HG03108 (cell line): ENCODE measurements around the gene RAB1B.
"Not testable (repeated sequence)": the region's sequence is repeated elsewhere in the genome, so short reads cannot be mapped to it uniquely, and the experiment has no call there.

Source experiments
- ATAC-seq: cut with Tn5 transposase; IDR thresholded peaks from one replicate; pipeline ENCODE4 v1.9.1; 2021; ENCODE audit warnings: moderate library complexity; ENCODE audit not compliant: unreplicated experiment

RAB1B gene

DNA sequence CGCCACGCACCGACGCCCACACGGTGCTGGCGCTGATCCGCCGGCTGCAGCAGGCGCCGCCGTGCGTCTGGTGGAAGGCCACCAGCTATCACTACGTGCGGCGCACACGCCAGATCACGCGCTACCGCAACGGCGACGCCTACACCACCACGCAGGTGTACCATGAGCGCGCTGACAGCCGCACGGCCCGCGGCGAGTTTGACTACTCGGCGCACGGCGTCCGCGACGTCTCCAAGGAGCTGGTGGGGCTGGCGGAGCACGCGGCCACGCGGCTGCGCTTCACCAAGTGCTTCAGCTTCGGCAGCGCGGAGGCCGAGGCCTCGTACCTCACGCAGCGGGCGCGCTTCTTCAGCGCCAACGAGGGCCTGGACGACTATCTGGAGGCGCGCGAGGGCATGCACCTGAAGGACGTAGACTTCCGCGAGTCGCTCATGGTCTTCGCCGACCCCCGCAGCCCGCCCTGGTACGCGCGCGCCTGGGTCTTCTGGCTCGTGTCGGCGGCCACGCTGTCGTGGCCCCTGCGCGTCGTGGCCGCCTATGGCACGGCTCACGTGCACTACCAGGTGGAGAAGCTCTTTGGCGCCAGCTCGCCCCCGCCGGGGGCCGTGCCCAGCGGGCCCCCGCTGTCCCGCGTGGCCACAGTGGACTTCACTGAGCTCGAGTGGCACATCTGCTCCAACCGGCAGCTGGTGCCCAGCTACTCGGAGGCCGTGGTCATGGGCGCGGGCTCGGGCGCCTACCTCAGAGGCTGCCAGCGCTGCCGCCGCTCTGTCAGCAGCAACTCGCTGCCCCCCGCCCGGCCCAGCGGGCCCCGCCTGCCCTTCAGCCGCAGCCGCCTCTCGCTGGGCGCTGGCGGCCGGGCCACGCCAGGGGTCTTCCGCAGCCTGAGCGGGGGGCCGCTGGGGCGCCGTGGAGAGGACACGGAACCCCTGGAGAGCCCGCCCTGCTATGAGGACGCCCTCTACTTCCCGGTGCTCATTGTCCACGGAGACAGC is 26.5 kb downstream of the RAB1B start:
- ATAC-seq: no peak

GRCh38 chr11:66297610-66298009 is 29.2 kb downstream of the RAB1B start:
- no peak for ATAC-seq

DNA sequence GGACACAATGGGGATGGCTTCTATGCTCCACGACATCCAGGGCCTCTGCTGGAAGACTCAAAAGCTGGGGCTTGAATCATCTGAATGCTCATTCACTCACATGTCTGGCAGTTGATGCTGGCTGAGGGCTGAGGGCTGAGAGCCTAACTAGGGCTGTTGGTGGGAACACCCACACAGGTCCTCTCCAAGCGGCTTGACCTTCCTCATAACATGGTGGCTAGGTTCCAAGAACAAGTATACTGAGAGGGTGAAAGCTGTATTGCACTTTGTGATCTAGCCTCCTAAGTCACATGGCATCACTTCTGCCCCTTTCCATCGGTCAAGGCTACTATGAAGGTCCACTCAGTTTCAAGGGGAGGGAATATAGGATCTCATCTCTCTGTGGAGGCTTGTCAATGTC is 30.7 kb downstream of the RAB1B start:
- ATAC-seq: no peak

DNA sequence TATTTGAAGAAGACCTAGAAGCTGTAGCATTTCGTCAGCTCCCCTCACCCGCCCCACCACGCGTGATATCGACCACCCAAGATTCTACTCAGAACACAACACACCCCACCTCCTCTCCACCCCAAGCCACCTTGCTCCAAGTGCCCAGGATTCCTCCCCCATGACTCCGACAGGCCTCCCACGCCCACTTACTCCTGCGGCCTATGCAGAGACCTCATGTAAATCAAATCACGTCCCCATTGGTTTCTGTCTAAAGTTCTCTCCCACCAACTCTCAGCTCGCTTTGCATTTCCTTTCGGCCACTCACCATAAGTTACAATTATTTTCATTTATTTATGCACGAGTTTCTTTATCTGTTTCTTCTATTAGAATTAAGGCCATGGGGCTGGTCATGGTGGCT is 34.2 kb downstream of the RAB1B start:
- ATAC-seq: no peak

- no peak for ATAC-seq
These were observed 41.0 kb downstream of the RAB1B start for GRCh38 chr11:66309475-66309874.

DNA sequence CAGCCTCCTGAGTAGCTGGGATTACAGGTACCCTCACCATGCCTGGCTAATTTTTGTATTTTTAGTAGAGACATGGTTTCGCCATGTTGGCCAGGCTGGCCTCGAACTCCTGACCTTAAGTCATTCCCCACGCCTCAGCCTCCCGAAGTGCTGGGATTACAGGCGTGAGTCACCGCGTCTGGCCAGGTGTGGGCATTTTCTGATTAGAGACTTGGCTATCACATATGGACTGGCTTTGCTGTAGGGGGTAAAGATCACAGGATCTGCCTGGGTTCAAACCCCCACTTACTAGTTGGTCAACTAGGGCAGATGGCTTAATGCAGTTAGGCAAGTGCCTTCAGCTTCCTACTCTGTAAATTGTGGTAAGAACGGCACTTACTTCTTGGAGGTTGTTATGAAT is 41.9 kb downstream of the RAB1B start:
- no peak for ATAC-seq

DNA sequence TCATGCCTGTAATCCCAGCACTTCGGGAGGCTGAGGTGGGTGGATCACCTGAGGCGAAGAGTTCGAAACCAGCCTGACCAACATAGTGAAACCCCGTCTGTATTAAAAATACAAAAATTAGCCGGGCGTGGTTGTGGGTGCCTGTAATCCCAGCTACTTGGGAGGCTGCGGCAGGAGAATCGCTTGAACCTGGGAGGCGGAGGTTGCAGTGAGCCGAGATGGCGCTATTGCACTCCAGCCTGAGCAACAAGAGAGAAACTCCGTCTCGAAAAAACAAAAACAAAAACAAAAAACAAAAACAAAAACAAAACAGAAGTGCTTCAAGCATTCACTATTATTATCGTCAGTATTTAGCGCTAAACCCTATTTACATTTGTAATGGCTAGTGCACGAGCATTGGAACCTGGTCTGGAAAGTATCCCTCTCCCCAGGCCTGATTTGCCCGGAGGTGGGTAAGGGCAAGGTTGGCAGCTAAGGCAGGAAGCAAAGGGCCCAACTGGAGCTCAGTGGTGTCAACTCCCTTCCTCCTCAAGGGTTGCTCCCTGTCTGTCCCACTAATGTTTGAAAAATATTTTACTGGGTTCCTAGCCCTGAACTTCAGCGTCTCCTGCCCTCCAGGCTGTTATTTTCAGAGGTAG is 42.5 kb downstream of the RAB1B start:
- not testable (repeated sequence) for ATAC-seq

DNA sequence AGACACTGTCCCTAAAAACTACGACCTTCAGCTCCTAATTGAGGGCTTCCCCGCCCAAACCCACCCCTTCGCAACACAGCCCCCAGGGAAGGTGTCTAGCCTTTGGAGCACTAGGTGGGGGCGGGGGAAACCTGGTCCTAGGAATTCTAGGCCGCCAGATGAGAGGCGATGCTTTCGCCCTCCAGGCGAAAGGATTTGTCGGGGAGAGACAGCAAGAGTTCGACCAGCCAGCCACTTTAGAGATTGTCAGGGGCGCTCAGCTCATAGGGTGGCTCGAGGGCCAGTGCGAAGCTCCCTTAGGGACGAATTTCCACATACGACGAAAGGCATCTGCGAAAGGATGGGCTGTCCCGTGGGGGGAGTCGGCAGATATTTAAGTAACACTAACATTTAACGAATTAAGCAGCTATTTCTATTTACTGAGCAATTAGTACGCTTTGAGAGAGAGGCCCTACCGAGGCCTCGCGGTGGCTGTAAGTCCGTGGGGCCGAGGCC is 43.1 kb downstream of the RAB1B start:
- ATAC-seq: no peak

- peak; percentile 57 for ATAC-seq
These were observed 43.6 kb downstream of the RAB1B start for GRCh38 chr11:66311965-66312548.

DNA sequence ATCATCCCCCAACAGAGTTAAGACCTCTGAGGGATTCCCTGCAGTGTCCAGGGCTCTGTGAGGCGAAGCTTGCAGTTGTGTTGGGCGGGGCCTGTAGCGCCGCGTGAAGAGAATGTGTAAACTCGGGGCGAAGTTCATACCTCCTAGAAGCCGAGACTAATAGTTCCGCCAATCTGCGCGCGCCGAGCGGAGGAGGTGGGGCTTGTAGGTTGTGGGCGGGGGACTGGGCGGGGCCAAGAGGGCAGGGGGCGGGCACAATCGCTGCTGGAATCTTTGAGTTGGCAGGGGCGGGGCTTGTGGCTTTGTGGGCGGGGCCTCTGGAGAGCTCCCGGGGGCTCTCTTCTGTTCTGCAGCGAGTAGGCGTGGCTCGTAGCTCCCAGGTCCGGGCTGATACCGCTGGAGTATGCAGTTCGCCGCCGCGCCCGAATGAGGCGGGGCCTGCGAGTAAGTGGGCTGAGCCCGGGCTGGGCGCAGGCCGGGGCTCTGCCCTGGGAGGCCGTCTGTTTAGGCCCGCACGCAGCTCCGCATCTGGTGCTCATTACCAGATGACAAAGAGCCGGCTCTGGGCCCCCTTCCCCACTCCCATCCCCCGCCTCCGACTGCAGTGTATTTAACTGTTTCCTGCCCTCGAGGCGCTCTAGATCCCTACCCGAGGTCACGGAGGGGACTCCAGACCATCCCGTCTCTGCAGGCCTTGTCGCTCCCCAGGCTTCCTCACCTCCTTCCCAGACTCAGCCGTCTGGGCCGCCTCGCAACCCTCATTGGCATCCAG is 44.3 kb downstream of the RAB1B start:
- peak; percentile 51 for ATAC-seq

- no peak for ATAC-seq
These were observed 45.1 kb downstream of the RAB1B start for GRCh38 chr11:66313321-66314185.

- no peak for ATAC-seq
These were observed 45.7 kb downstream of the RAB1B start for GRCh38 chr11:66314186-66314501.

DNA sequence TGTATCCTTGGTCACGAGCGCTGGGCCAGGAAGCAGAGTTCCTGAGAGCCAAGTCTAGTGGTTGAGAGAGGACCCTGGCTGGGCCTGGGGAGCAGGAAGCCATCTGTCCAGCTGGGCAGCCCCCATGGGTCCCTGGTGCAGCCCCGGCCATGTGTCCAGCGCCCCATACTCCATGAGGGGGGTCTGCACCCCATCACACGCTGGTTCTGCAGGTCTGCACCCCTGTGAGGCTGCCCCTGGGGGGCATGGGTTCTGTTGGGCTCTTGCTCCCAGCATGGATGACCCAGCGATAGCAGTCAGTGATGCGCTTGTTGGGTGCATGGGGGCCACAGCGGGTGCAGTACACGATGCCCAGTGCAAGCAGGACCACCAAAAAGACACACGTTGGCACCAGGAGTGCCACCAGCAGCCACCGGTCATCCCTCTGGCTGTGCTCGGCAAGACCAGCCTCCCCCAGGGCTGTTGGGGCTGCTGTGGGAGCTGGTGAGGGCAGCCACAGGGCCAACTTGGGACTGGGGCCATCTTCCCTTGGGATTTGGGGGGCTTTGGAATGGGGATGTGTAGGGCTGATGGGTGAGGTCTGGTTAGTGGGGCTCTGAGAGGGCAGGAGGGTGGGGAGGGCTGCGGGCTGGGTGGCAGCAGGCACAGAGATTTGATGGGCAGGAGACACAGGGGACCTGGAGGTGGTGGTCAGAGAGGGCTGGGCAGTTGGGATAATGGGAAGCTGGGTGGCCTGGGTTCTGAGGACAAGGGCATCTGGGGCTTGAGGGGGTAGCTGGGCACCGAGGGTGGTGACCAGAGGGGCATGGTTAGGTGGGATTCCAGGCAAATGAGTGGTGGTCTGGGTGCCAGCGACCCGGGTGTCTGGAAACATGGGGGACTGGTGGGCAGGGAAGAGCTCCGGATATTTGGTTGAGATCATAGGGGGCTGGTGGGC is 46.4 kb downstream of the RAB1B start:
- ATAC-seq: no peak

- ATAC-seq: no peak
These were observed 47.1 kb downstream of the RAB1B start for GRCh38 chr11:66315498-66315885.

- no peak for ATAC-seq
These were observed 47.7 kb downstream of the RAB1B start for GRCh38 chr11:66315921-66316811.

- no peak for ATAC-seq
These were observed 48.4 kb downstream of the RAB1B start, which contains the start of gene CD248 for GRCh38 chr11:66316849-66317251. Gene CD248, minus strand, starts transcription at chr11:66317044. Its CDS starts 17 bp downstream, at chr11:66317027.

DNA sequence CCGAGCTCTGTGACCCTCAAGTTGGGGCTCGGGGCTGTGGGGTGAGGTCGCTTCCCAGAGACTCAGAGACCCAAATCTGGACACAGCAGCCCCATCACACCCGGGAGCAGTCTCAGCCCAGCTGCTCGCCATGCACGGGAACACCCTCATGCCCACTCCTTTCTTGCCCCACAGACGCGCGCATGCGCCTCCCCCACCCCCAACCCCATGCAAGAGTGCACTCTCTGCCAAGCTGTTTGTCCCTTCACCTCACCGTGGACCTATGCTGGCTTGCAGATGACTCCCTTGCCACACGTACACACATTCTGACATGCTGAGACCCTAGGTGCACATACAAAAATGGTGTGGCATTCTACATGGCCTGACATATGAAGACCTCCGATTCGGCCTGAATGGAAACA is 48.9 kb downstream of the RAB1B start:
- ATAC-seq: no peak
